ENCODE data around the gene RPL10. TPM values are rescaled to one million over a fixed set of nuclear protein-coding genes. Genes with fewer than 3 reads are reported as not detected.

The RPL10 gene
- total RNA-seq, 1 donor from 2014 or later = 2,853 TPM

DNA sequence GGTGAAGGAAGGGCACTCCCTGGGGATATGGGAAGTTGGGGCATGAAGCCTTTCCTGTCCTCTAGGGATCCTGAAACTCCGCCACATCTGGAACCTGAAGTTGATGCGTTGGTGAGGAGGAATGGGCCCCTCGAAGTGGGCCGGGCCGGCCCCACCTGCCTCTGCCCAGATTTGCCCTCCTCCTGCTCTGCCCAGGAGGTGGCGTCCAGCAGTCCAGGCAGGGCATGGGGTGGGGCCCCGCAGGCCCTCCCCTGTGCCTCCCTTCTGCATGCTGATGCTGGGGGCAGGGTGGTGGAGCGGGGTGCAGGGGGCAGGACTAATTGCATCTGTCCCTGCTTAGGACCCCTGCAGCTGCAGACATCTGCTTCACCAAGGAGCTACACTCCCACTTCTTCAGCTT is 15.0 kb downstream of the RPL10 start:
- H3K4me3 Mint-ChIP-seq = no peak overlapping the region

DNA sequence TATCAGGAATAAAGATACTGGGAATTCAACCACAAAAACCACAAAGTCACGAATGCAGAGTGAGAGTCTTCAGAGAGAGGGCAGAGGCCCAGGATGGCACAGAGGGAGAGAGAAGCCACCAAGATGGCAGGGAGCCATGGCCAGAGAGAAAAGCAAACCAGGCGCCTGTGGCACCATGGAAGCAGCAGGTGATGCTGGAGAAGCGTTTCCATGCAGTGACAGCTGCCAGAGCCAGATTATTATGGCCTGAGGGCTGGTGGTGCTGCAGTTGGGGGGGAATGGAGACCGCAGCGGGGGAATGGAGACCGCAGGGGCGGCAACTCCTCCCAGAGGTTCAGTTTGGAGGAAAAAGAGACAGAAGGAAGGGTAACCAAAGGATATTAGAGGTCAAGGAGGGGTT is 19.0 kb downstream of the RPL10 start:
- H3K27ac Mint-ChIP-seq (ENCODE audit: unreplicated experiment) = no peak overlapping the region
- DNase-seq (ENCODE audit: low read depth, low spot score) = no peak
- H3K4me3 Mint-ChIP-seq = no peak overlapping the region
- H3K36me3 Mint-ChIP-seq (ENCODE audit: low read depth) = peaks cover 3% of the 10 kb centered on the region
- no peaks in the 10 kb centered on the region for H3K4me1 Mint-ChIP-seq
- TF ChIP-seq, protein P1, sequence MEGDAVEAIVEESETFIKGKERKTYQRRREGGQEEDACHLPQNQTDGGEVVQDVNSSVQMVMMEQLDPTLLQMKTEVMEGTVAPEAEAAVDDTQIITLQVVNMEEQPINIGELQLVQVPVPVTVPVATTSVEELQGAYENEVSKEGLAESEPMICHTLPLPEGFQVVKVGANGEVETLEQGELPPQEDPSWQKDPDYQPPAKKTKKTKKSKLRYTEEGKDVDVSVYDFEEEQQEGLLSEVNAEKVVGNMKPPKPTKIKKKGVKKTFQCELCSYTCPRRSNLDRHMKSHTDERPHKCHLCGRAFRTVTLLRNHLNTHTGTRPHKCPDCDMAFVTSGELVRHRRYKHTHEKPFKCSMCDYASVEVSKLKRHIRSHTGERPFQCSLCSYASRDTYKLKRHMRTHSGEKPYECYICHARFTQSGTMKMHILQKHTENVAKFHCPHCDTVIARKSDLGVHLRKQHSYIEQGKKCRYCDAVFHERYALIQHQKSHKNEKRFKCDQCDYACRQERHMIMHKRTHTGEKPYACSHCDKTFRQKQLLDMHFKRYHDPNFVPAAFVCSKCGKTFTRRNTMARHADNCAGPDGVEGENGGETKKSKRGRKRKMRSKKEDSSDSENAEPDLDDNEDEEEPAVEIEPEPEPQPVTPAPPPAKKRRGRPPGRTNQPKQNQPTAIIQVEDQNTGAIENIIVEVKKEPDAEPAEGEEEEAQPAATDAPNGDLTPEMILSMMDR (conservative IDR thresholded peaks at IDR 0.05) = no peak
- no peaks in the 10 kb centered on the region for H3K27me3 Mint-ChIP-seq (ENCODE audit: low read depth)
- H3K9me3 Mint-ChIP-seq = no peaks in the 10 kb centered on the region

More for the DNA sequence above, 15.0 kb downstream of the RPL10 start:
- no peaks in the 10 kb centered on the region for H3K9me3 Mint-ChIP-seq
- no peak overlapping the region for H3K27ac Mint-ChIP-seq (ENCODE audit: unreplicated experiment)
- DNase-seq (ENCODE audit: low read depth, low spot score) = no peak
- peaks cover 10% of the 10 kb centered on the region for H3K36me3 Mint-ChIP-seq (ENCODE audit: low read depth)
- TF ChIP-seq, protein P1 (conservative IDR thresholded peaks at IDR 0.05) = no peak
- H3K4me1 Mint-ChIP-seq = peaks cover 13% of the 10 kb centered on the region
- no peaks in the 10 kb centered on the region for H3K27me3 Mint-ChIP-seq (ENCODE audit: low read depth)

DNA sequence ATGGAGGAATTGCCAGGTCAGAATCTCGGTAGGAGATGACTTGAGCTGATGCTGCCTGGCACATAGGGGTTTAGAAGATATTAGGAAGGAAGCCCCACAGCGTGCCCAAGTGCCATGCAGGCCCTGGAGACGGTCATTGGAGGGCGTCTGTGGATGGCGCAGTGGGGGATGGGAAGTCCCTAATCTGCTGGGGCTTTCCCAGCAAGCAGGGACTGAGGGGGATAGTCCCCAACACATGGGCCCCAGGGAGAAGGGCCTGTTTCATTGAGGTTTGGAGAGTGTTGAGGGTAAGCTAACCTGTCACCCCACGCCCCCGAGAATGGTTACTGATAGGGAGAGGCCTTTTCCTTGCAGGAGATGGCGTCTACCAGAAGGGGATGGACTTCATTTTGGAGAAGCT is 21.0 kb downstream of the RPL10 start:
- TF ChIP-seq, protein P1 (conservative IDR thresholded peaks at IDR 0.05) = no peak
- Mint-ChIP-seq H3K27me3 (ENCODE audit: low read depth) (no peaks in the 10 kb centered on the region), H3K4me1 (peaks cover 4% of the 10 kb centered on the region), H3K27ac (ENCODE audit: unreplicated experiment) (no peak overlapping the region), H3K4me3 (no peak overlapping the region), H3K9me3 (no peaks in the 10 kb centered on the region), H3K36me3 (ENCODE audit: low read depth) (peaks cover 3% of the 10 kb centered on the region)
- no peak for DNase-seq (ENCODE audit: low read depth, low spot score)

DNA sequence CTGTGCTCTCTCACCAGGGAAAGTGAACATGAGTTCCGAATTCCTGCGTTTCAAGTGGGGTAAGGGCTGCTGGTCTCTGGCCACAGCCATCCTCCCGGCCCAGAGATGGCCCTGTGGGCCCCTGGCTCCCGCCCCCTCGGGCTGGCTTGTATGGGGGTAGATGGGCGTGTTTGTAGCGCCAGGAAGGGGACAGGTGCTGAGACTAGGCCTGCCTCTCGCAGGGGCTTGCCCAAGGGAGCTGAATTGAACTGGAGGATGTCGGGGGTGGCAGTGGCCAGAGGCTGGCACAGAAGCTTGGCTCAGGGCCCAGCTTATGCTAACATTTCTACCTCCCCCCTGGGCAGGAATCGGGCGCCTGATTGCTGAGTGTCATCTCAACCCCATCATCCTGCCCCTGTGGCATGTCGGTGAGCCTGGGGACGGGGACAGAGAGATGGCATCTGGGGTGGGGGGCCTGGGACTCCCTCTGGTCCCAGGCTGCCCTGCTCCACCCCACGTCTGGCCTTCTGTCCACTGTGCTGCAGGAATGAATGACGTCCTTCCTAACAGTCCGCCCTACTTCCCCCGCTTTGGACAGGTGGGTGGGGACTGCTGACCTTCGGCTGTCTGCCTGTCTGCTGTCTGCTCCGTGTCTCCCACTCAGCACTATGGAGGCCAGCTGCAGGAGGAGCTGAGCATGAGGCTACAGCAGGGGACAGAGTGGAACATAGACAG is 21.7 kb downstream of the RPL10 start:
- TF ChIP-seq, protein P1 (conservative IDR thresholded peaks at IDR 0.05) = no peak
- H3K27me3 Mint-ChIP-seq (ENCODE audit: low read depth) = no peaks in the 10 kb centered on the region
- no peak overlapping the region for H3K27ac Mint-ChIP-seq (ENCODE audit: unreplicated experiment)
- H3K4me3 Mint-ChIP-seq = no peak overlapping the region
- peaks cover 8% of the 10 kb centered on the region for H3K4me1 Mint-ChIP-seq
- DNase-seq (ENCODE audit: low read depth, low spot score) = no peak
- no peaks in the 10 kb centered on the region for H3K9me3 Mint-ChIP-seq
- H3K36me3 Mint-ChIP-seq (ENCODE audit: low read depth) = peaks cover 3% of the 10 kb centered on the region

DNA sequence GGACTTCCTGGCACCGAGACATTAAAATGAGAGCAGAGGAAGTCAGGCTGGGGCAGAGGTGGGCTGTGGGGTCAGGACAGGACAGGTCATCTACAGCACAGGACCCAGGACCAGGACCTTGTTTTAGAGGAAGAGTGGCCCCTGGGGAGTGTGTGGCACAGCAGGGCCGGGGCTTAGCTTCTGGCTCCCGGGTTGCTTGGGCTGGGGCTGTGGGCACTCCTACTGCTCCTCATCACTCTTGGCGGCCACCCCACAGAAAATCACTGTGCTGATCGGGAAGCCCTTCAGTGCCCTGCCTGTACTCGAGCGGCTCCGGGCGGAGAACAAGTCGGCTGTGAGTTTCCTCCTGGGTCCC is 22.2 kb downstream of the RPL10 start:
- Mint-ChIP-seq H3K27me3 (ENCODE audit: low read depth) (no peaks in the 10 kb centered on the region), H3K9me3 (no peaks in the 10 kb centered on the region), H3K4me1 (peaks cover 8% of the 10 kb centered on the region), H3K4me3 (no peak overlapping the region), H3K27ac (ENCODE audit: unreplicated experiment) (no peak overlapping the region), H3K36me3 (ENCODE audit: low read depth) (peaks cover under 1% of the 10 kb centered on the region)
- no peak for DNase-seq (ENCODE audit: low read depth, low spot score)
- TF ChIP-seq, protein P1 (conservative IDR thresholded peaks at IDR 0.05) = no peak

Measured in neural crest cell (in vitro differentiated cells).